D341Med (cell line): ENCODE results near the gene SUSD2.

ENCODE experiments used
- DNase-seq: peaks from one replicate; pipeline ENCODE4 v3.0.0; 2012; ENCODE audit warnings: low spot score

The SUSD2 gene

GRCh38 chr22:24153959-24154358, 27.3 kb upstream of the SUSD2 start:
- no peak for DNase-seq

- no peak for DNase-seq
Observed at GRCh38 chr22:24154826-24155225, 26.5 kb upstream of the SUSD2 start.

- DNase-seq: peak; percentile 69
Observed at GRCh38 chr22:24155627-24156140, 25.6 kb upstream of the SUSD2 start.

GRCh38 chr22:24156141-24156912, 25.0 kb upstream of the SUSD2 start:
- DNase-seq: peak; percentile 75

GRCh38 chr22:24156913-24157821, 24.1 kb upstream of the SUSD2 start:
- peak; percentile 91 for DNase-seq

GRCh38 chr22:24157822-24158135, 23.5 kb upstream of the SUSD2 start:
- no peak for DNase-seq

- DNase-seq: no peak
Observed at GRCh38 chr22:24159650-24160049, 21.6 kb upstream of the SUSD2 start.

- DNase-seq: no peak
Observed at GRCh38 chr22:24160546-24160945, 20.7 kb upstream of the SUSD2 start.

- no peak for DNase-seq
Observed at GRCh38 chr22:24161485-24161884, 19.8 kb upstream of the SUSD2 start.

GRCh38 chr22:24161909-24162308, 19.4 kb upstream of the SUSD2 start:
- no peak for DNase-seq

- no peak for DNase-seq
Observed at GRCh38 chr22:24162436-24162835, 18.9 kb upstream of the SUSD2 start.

- DNase-seq: no peak
Observed at GRCh38 chr22:24164243-24164642, 17.0 kb upstream of the SUSD2 start.

- DNase-seq: no peak
Observed at GRCh38 chr22:24164940-24165339, 16.3 kb upstream of the SUSD2 start.

- no peak for DNase-seq
Observed at GRCh38 chr22:24165673-24166072, 15.6 kb upstream of the SUSD2 start.

- DNase-seq: no peak
Observed at GRCh38 chr22:24166811-24167210, 14.5 kb upstream of the SUSD2 start.

- no peak for DNase-seq
Observed at GRCh38 chr22:24169439-24170058, 11.7 kb upstream of the SUSD2 start.

GRCh38 chr22:24170188-24170587, 11.1 kb upstream of the SUSD2 start:
- DNase-seq: no peak

GRCh38 chr22:24170632-24171031, 10.7 kb upstream of the SUSD2 start:
- DNase-seq: no peak

GRCh38 chr22:24171822-24172221, 9.5 kb upstream of the SUSD2 start:
- no peak for DNase-seq

GRCh38 chr22:24175160-24175808, 6.0 kb upstream of the SUSD2 start:
- DNase-seq: peak; percentile 86

GRCh38 chr22:24176040-24176439, 5.2 kb upstream of the SUSD2 start:
- no peak for DNase-seq

GRCh38 chr22:24176630-24177029, 4.7 kb upstream of the SUSD2 start:
- DNase-seq: no peak
